ENCODE data around the gene AKR7A3. TPM values are rescaled to one million over a fixed set of nuclear protein-coding genes. Genes with fewer than 3 reads are reported as not detected.
"Not testable (repeated sequence)": the region's sequence is repeated elsewhere in the genome, so short reads cannot be mapped to it uniquely, and the experiment has no call there.

The AKR7A3 gene
- 100 to 1,000 TPM in 1 of 2 donors, 10 to 100 TPM in 1; 97.0 to 119 TPM for total RNA-seq

DNA sequence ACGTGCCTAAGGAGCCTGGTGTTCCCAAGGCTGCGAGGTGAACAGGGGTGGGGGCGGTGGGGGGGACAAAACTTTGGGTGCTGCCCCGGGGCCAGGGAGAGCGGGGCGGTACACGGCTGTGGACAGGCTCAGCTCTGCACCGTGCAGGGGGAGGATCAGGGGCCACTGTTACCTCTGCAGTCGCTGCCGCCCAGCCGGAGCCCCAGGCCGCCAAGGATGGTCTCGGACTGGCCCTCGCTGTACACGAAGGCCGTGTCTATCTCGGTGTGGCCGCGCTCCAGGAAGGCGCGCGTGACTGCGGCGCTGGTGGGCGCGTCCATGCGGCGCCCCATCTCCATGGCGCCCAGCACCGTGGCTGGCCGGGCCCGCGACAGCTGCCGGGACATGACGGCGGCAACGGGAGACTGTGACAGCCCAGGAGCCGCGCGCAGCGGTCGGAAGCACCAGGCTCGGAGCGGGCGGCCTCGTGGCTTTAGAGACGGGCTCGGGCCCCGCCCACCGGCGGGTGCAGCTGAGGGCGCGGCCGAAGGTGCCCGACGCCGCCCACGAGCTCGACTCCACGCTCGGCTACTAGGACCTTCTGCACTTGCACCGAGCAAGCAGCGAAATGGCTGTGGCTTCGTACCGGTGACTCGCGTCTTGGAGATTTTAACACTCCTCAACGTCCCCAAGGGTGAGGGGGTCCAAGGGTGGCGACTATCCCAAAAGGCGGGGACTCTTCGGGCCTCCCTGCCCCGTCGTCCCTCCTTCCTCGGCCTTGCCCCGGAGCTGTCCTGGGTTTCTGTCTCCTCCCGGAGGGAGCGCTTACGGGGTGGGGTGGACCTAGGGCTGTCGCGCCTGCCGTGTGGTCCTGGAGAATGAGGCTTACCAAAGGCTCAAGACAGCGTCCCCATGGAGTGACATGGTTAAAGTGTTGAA is at the start of gene AKR7A3:
AKR7A3 (minus strand) TSS at position 447 of the 918 bp plus-strand sequence; CDS start at position 386, 61 bp downstream.
- H3K36me3 ChIP-seq; intact Hi-C loops (cut with DNase I); H3K9me3 ChIP-seq; H3K4me1 ChIP-seq; H3K27me3 ChIP-seq: not testable (repeated sequence)
- Histone ChIP-seq H3K9ac (ENCODE audit: low read depth in 2 of 2, low read length in 2 of 2) (peak within 1 kb of the TSS; percentile 73 to 84), H3K27ac (peak within 1 kb of the TSS; percentile 76), H3K4me3 (peak within 1 kb of the TSS; percentile 51)
- peak; percentile 85 for DNase-seq

DNA sequence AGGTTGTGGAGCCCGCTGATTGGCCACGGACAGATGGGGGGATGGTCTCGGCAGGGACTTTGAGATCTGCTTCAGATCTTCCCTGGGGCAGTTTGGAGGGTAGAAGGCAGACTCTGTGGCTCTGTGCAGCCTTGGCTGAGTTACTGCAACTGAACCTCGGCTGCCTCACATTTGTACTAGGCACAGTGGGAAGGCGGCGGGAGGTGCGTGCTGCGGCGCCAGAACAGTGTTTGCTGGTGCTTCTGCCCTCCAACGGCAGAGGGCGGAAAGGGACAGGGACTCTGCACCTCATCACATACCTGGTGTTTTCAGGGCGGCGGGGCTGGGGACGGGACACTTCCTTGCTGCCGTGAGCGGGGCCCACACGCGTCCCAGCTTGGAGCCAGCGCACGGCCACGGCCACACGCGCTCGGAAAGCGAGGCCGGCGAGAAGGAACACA is 49.8 kb upstream of the AKR7A3 start:
- Histone ChIP-seq H3K27ac (no peak overlapping the region), H3K4me3 (no peak overlapping the region), H3K9me3 (no peaks in the 10 kb centered on the region), H3K36me3 (peaks cover 4% of the 10 kb centered on the region), H3K9ac (ENCODE audit: low read depth in 2 of 2, low read length in 2 of 2) (no peak overlapping the region), H3K27me3 (no peaks in the 10 kb centered on the region), H3K4me1 (no peaks in the 10 kb centered on the region)
- TF ChIP-seq, protein P1, sequence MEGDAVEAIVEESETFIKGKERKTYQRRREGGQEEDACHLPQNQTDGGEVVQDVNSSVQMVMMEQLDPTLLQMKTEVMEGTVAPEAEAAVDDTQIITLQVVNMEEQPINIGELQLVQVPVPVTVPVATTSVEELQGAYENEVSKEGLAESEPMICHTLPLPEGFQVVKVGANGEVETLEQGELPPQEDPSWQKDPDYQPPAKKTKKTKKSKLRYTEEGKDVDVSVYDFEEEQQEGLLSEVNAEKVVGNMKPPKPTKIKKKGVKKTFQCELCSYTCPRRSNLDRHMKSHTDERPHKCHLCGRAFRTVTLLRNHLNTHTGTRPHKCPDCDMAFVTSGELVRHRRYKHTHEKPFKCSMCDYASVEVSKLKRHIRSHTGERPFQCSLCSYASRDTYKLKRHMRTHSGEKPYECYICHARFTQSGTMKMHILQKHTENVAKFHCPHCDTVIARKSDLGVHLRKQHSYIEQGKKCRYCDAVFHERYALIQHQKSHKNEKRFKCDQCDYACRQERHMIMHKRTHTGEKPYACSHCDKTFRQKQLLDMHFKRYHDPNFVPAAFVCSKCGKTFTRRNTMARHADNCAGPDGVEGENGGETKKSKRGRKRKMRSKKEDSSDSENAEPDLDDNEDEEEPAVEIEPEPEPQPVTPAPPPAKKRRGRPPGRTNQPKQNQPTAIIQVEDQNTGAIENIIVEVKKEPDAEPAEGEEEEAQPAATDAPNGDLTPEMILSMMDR (IDR thresholded peaks at IDR 0.05), result no peak
- DNase-seq, result peak; percentile 47
- intact Hi-C loops (cut with DNase I), result no loop called here

DNA sequence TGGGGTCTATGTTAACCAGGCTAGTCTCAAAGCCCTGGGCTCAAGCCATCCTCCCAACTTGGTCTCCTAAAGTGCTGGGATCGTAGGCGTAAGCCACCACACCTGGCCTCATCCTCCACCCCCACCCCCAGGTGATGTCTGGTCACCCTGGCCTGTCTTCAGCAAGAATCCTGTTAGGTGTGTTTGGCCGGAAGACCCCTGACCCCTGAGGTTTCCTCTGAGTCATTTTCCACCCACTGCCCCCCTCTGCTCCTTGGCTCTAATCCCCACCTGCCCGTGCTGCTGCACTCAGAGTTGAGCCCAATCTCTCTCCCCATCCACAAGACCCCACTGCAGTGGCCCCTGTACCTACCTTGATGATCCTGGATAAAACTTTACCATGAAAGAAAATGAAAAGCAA is 48.7 kb upstream of the AKR7A3 start:
- Histone ChIP-seq H3K4me3 (no peak overlapping the region), H3K36me3 (no peaks in the 10 kb centered on the region), H3K9ac (ENCODE audit: low read depth in 2 of 2, low read length in 2 of 2) (no peak overlapping the region), H3K4me1 (no peaks in the 10 kb centered on the region), H3K27me3 (no peaks in the 10 kb centered on the region), H3K27ac (no peak overlapping the region), H3K9me3 (no peaks in the 10 kb centered on the region)
- TF ChIP-seq, protein P1 (IDR thresholded peaks at IDR 0.05), result no peak
- no peak for DNase-seq
- intact Hi-C loops (cut with DNase I), result no loop called here

DNA sequence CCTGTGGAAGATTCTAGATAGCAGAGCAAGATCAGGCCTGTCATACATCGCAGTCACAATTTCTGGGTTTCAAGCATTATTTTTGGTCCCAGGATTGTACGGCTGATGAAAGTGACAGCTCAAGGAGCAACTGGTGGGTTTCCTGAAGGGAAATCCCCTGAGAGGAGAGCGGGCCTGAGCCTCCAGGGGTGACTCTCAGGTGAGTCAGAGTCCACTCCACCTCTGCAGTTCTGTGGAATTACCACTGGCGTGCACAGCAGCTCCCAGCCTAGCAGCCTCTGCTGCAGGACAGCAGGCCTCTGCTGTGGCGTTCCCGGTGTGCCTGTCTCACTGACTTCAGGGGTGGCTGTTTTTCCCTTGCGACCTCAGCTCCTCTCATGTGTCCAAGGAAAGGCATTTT is 48.0 kb upstream of the AKR7A3 start:
- no peaks in the 10 kb centered on the region for H3K9me3 ChIP-seq
- H3K27me3 ChIP-seq, result no peaks in the 10 kb centered on the region
- H3K36me3 ChIP-seq, result no peaks in the 10 kb centered on the region
- no peak overlapping the region for H3K9ac ChIP-seq (ENCODE audit: low read depth in 2 of 2, low read length in 2 of 2)
- no peak for DNase-seq
- H3K4me1 ChIP-seq, result no peaks in the 10 kb centered on the region
- TF ChIP-seq, protein P1 (IDR thresholded peaks at IDR 0.05), result no peak
- H3K27ac ChIP-seq, result no peak overlapping the region
- intact Hi-C loops (cut with DNase I), result no loop called here
- H3K4me3 ChIP-seq, result no peak overlapping the region

DNA sequence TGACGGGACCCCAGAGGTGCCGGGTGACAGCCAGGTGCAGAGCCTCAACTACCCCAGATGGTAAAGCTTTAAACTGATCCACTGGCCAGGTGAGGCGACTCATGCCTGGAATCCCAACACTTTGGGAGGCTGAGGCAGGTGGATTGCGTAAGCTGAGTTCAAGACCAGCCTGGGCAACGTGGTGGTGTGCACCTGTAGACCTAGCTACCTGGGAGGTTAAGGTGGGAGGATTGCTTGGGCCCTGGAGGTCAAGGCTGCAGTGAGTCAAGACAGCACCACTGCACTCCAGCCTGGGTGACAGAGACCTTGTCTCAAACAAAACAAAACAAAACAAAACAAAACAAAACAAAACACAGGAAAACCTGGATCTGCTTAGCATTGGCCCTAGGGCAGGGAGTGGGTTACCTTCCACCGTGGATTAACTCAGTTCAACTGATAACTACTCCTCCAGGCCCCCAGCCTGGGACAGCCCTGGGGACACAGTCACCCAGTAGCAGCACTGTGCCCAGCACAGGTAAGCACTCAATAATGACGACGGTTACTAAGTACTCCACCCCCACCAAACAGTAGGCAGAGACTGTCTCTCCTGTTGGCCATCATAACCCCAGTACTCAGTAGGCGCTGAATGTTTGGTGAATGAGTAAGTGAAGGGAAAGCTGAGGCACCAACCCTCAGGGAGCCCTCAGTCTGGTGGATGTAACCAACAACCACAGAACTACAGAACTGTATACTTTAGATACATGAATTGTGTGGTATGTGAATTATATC is 45.2 kb upstream of the AKR7A3 start:
- H3K4me3 ChIP-seq, result no peak overlapping the region
- no peak for DNase-seq
- no peaks in the 10 kb centered on the region for H3K27me3 ChIP-seq
- intact Hi-C loops (cut with DNase I), result no loop called here
- no peaks in the 10 kb centered on the region for H3K9me3 ChIP-seq
- H3K9ac ChIP-seq (ENCODE audit: low read depth in 2 of 2, low read length in 2 of 2), result no peak overlapping the region
- no peak overlapping the region for H3K27ac ChIP-seq
- no peaks in the 10 kb centered on the region for H3K4me1 ChIP-seq
- H3K36me3 ChIP-seq, result no peaks in the 10 kb centered on the region
- TF ChIP-seq, protein P1 (IDR thresholded peaks at IDR 0.05), result no peak
